H9 (cell line): Measurements from ENCODE around the gene INSRR. TPM values are rescaled to one million over a fixed set of nuclear protein-coding genes. Genes with fewer than 3 reads are reported as not detected.

Experiments used
- DNase-seq: peaks from one replicate; pipeline ENCODE4 v3.0.0-alpha.2; 2017
- H2AFZ ChIP-seq: one replicate; pipeline ENCODE4 v1.6.1; 2013; ENCODE audit warnings: mild to moderate bottlenecking, low read length, control low read depth, moderate library complexity
- H2AK5ac ChIP-seq: 2 replicates; pipeline ENCODE4 v1.6.1; 2013; ENCODE audit warnings: low read length, control low read depth, mixed read lengths; ENCODE audit not compliant: insufficient read length
- H2BK120ac ChIP-seq: one replicate; pipeline ENCODE4 v1.6.1; 2013; ENCODE audit warnings: low read depth, mild to moderate bottlenecking, low read length, control low read depth, inconsistent platforms; ENCODE audit not compliant: poor library complexity, severe bottlenecking
- H2BK12ac ChIP-seq: 2 replicates; pipeline ENCODE4 v1.6.1; 2013; ENCODE audit warnings: low read length, control low read depth, mixed read lengths, low read depth; ENCODE audit not compliant: insufficient read length
- H2BK15ac ChIP-seq: 2 replicates; pipeline ENCODE4 v1.6.1; 2013; ENCODE audit warnings: low read depth, low read length, control low read depth
- H2BK20ac ChIP-seq: one replicate; pipeline ENCODE4 v1.6.1; 2013; ENCODE audit warnings: low read depth, mild to moderate bottlenecking, low read length, control low read depth, inconsistent platforms; ENCODE audit not compliant: poor library complexity, severe bottlenecking
- H2BK5ac ChIP-seq: 2 replicates; pipeline ENCODE4 v1.6.1; 2013; ENCODE audit warnings: low read length, control low read depth, mixed read lengths; ENCODE audit not compliant: insufficient read length
- H3K14ac ChIP-seq: 2 replicates; pipeline ENCODE4 v1.6.1; 2013; ENCODE audit warnings: low read length, control low read depth; ENCODE audit not compliant: insufficient read depth
- H3K18ac ChIP-seq: 2 replicates; pipeline ENCODE4 v1.6.1; 2013; ENCODE audit warnings: low read depth, mild to moderate bottlenecking, mixed read lengths, low read length, control low read depth; ENCODE audit not compliant: insufficient read length
- H3K23ac ChIP-seq: 2 replicates; pipeline ENCODE4 v1.6.1; 2013; ENCODE audit warnings: low read length, control low read depth, mixed read lengths, low read depth; ENCODE audit not compliant: insufficient read length
- H3K23me2 ChIP-seq: 2 replicates; pipeline ENCODE4 v1.6.1; 2013; ENCODE audit warnings: low read depth, mild to moderate bottlenecking, mixed read lengths, low read length, control low read depth; ENCODE audit not compliant: insufficient read length, poor library complexity, severe bottlenecking
- H3K27ac ChIP-seq: 2 replicates; pipeline ENCODE4 v1.5.1; 2013; ENCODE audit warnings: low read length, control low read depth, mixed read lengths, low read depth; ENCODE audit not compliant: insufficient read length
- H3K27me3 ChIP-seq: 2 replicates; pipeline ENCODE4 v1.6.1; 2013; ENCODE audit warnings: low read length, control low read depth, inconsistent platforms; ENCODE audit not compliant: insufficient read depth
- H3K4ac ChIP-seq: 2 replicates; pipeline ENCODE4 v1.6.1; 2013; ENCODE audit warnings: low read depth, mild to moderate bottlenecking, control low read depth, inconsistent platforms, low read length, moderate library complexity
- H3K4me1 ChIP-seq: 2 replicates; pipeline ENCODE4 v1.6.1; 2013; ENCODE audit warnings: low read length, control low read depth, inconsistent platforms; ENCODE audit not compliant: insufficient read depth
- H3K4me2 ChIP-seq: 2 replicates; pipeline ENCODE4 v1.6.1; 2013; ENCODE audit warnings: low read length, control low read depth, mixed read lengths; ENCODE audit not compliant: insufficient read length, insufficient read depth
- H3K56ac ChIP-seq: 2 replicates; pipeline ENCODE4 v1.6.1; 2013; ENCODE audit warnings: low read depth, mild to moderate bottlenecking, mixed read lengths, low read length, control low read depth; ENCODE audit not compliant: insufficient read length
- H3K79me1 ChIP-seq: 2 replicates; pipeline ENCODE4 v1.6.1; 2013; ENCODE audit warnings: low read depth, mild to moderate bottlenecking, moderate library complexity, low read length, control low read depth, inconsistent platforms; ENCODE audit not compliant: insufficient read depth, poor library complexity, severe bottlenecking
- H3K79me2 ChIP-seq: 2 replicates; pipeline ENCODE4 v1.6.1; 2013; ENCODE audit warnings: low read length, control low read depth, inconsistent platforms; ENCODE audit not compliant: insufficient read depth
- H3K9ac ChIP-seq: 2 replicates; pipeline ENCODE4 v1.6.1; 2013; ENCODE audit warnings: low read length, control low read depth, mixed read lengths; ENCODE audit not compliant: insufficient read length; ENCODE audit errors: extremely low read depth
- H3K9me3 ChIP-seq: one replicate; pipeline ENCODE4 v1.6.1; 2013; ENCODE audit warnings: low read depth, low read length, inconsistent platforms; ENCODE audit not compliant: control insufficient read depth
- H3T11ph ChIP-seq: one replicate; pipeline ENCODE4 v1.6.1; 2013; ENCODE audit warnings: mild to moderate bottlenecking, low read length, control low read depth, inconsistent platforms
- H4K20me1 ChIP-seq: one replicate; pipeline ENCODE4 v1.6.1; 2013; ENCODE audit not compliant: control insufficient read depth, insufficient read length, insufficient read depth
- H4K5ac ChIP-seq: 2 replicates; pipeline ENCODE4 v1.6.1; 2013; ENCODE audit warnings: low read depth, mild to moderate bottlenecking, mixed read lengths, low read length, control low read depth; ENCODE audit not compliant: insufficient read length
- H4K8ac ChIP-seq: replicated peaks from 2 replicates; pipeline ENCODE4 v1.6.1; 2013; ENCODE audit warnings: low read length, control low read depth, mixed read lengths, low read depth; ENCODE audit not compliant: insufficient read length
- H4K91ac ChIP-seq: 2 replicates; pipeline ENCODE4 v1.6.1; 2013; ENCODE audit warnings: low read depth, mild to moderate bottlenecking, moderate library complexity, mixed read lengths, low read length, control low read depth; ENCODE audit not compliant: insufficient read length
- H3K27ac Mint-ChIP-seq, 3 experiments: 2 replicates in 2 of 3; 3 replicates in 1 of 3; pipeline ENCODE4 v1.8.0; 2020 to 2021; ENCODE audit warnings: mixed read lengths in 3 of 3, mild to moderate bottlenecking in 1 of 3, moderate library complexity in 1 of 3
- H3K27me3 Mint-ChIP-seq: 2 replicates; pipeline ENCODE4 v1.8.0; 2021; ENCODE audit warnings: low read depth, mild to moderate bottlenecking, moderate library complexity, mixed read lengths
- H3K36me3 Mint-ChIP-seq, 3 experiments: 2 replicates in 2 of 3; 3 replicates in 1 of 3; pipeline ENCODE4 v1.8.0; 2020 to 2021; ENCODE audit warnings: low read depth in 3 of 3, mixed read lengths in 3 of 3; ENCODE audit not compliant: insufficient read depth in 1 of 3
- H3K4me1 Mint-ChIP-seq, 2 experiments: 2 replicates each; pipeline ENCODE4 v1.8.0; 2020; ENCODE audit warnings: mixed read lengths in 2 of 2
- H3K4me3 Mint-ChIP-seq, 2 experiments: 2 replicates in 1 of 2; 3 replicates in 1 of 2; pipeline ENCODE4 v1.8.0; 2020 to 2021; ENCODE audit warnings: mild to moderate bottlenecking in 2 of 2, mixed read lengths in 2 of 2, moderate library complexity in 1 of 2
- H3K9me3 Mint-ChIP-seq, 2 experiments: 2 replicates in 1 of 2; 3 replicates in 1 of 2; pipeline ENCODE4 v1.8.0; 2020; ENCODE audit warnings: mild to moderate bottlenecking in 2 of 2, mixed read lengths in 2 of 2, moderate library complexity in 1 of 2
- CTCF ChIP-seq: fragments of 200-600 bp; sonication (generic); conservative IDR thresholded peaks from 3 replicates; pipeline ENCODE4 v1.8.0; 2021; ENCODE audit warnings: antibody characterized with exemption, mild to moderate bottlenecking
- WGBS: extraction: QIAGEN DNeasy Blood & Tissue Kit; methylation state at CpG from one replicate; pipeline ENCODE4 v1.1.7; 2013; ENCODE audit warnings: missing lambda C conversion rate, low lambda C conversion rate, mixed read lengths; ENCODE audit not compliant: insufficient read length; ENCODE audit errors: extremely low coverage; 5-methylcytosine and 5-hydroxymethylcytosine counted together
- total RNA-seq: library from RNA; stranded (reverse); gene quantifications from 2 replicates; pipeline ENCODE4 v1.2.1, GENCODE V29; 2021

Gene INSRR
- total RNA-seq, 1 experiment from 2014 or later = not detected

- Histone ChIP-seq H4K20me1 (no peaks in the 10 kb centered on the region), H3K9me3 (no peaks in the 10 kb centered on the region), H3K27me3 (no peaks in the 10 kb centered on the region; the same call in 1 of the 2 replicates), H3K23ac (no peak overlapping the region), H3K79me2 (no peaks in the 10 kb centered on the region), H2BK15ac (no peak overlapping the region), H2BK20ac (no peak overlapping the region), H3K79me1 (no peaks in the 10 kb centered on the region), H3K27ac (no peak overlapping the region), H3K56ac (no peak overlapping the region), H3K18ac (no peak overlapping the region), H3K14ac (no peak overlapping the region), H4K8ac (no peak overlapping the region), H3K4me2 (no peak overlapping the region), H2BK12ac (no peak overlapping the region), H4K91ac (no peak overlapping the region), H3K4me1 (no peaks in the 10 kb centered on the region), H2AK5ac (no peak overlapping the region), H4K5ac (no peak overlapping the region), H2BK5ac (no peak overlapping the region), H3K4ac (no peak overlapping the region), H3K23me2 (no peaks in the 10 kb centered on the region), H2AFZ (no peak overlapping the region), H2BK120ac (no peak overlapping the region), H3T11ph (no peak overlapping the region), H3K9ac (no peak overlapping the region)
- Mint-ChIP-seq H3K4me1 (peaks cover 0 to 5% of the 10 kb centered on the region in 2 experiments; a peak in 2 of 4 replicates), H3K36me3 (no peaks in the 10 kb centered on the region), H3K9me3 (no peaks in the 10 kb centered on the region), H3K4me3 (no peak overlapping the region), H3K27me3 (peaks cover 53% of the 10 kb centered on the region), H3K27ac (no peak overlapping the region)
- no peak for DNase-seq
- no peak for TF ChIP-seq CTCF
- no CpG with 5 or more reads among the region's 1 CpG for WGBS
Measured at GRCh38 chr1:156826630-156827029, 32.3 kb downstream of the INSRR start.
